ENCODE results near the gene IFFO2. TPM values are rescaled to one million over a fixed set of nuclear protein-coding genes. Genes with fewer than 3 reads are reported as not detected.

The IFFO2 gene
- total and polyA plus RNA-seq, 2 of the 8 experiments (the other 6 are each of a cell fraction or from before 2014, with no cell fraction given): 6.6 to 10.4 TPM

DNA sequence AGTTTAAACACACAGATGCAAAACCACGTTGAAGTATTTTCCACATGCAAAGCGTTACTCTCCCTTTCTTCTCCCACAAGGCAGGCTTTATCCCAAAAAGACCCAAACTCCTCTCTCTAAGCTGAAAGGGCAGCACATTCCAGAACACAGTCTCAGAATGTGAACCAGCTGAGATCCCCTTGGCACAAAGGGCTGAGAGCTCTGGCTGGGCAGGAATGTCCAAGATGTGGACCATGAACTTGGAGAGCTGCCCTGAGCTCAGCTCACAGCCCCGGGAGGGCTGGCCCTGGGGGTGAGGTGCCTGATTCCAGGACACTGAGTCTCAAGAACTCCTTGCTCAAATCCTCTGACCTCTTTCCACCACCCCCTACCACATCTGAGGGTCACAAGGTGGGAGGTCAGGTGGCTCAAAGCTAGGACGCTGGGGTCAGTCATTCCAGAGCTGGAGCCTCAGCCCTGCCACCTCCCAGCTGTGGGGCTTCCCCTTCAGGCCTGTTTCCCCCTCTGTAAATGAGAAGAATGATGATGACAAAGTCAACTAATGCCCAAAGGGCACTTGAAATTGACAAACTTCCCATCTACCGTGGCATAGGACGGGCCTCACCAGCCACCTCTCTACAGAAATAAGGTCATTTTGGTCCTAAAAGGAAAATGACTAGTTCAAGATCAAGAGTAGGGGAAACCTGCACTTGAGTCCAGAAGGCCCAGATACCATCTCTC, 65.6 kb downstream of the IFFO2 start (continued):
- TF ChIP-seq CHD7 (IDR thresholded peaks at IDR 0.05; ENCODE audit: insufficient replicate concordance, low read length) (no peak), TAF1 (IDR thresholded peaks at IDR 0.05; ENCODE audit: low read depth, low read length) (no peak), PHF8 (conservative IDR thresholded peaks at IDR 0.05; ENCODE audit: low read depth, low read length) (no peak), JUN (IDR thresholded peaks at IDR 0.05; ENCODE audit: low read depth, low read length) (no peak), POU5F1 (IDR thresholded peaks at IDR 0.05; ENCODE audit: low read depth, low read length) (no peak)
